H1 (cell line): ENCODE measurements around the gene B4GALNT1. TPM values are rescaled to one million over a fixed set of nuclear protein-coding genes. Genes with fewer than 3 reads are reported as not detected.

ENCODE experiments used
- CTCF ChIA-PET: fragments of 300-600 bp; sonication (Branson Sonifier 250); formaldehyde crosslinking; loops from one replicate; lab custom pipeline; 2021; ENCODE audit not compliant: partially characterized antibody; lab: Charles Lee
- POLR2A ChIA-PET: fragments of 300-600 bp; sonication (Branson Sonifier 250); formaldehyde crosslinking; loops from one replicate; lab custom pipeline; 2021; ENCODE audit warnings: inconsistent platforms; ENCODE audit not compliant: partially characterized antibody; lab: Charles Lee
- DNase-seq, 2 experiments: peaks; one replicate each; pipeline versions ENCODE4 v3.0.0 to v3.0.0-alpha.2; 2010 to 2022; ENCODE audit warnings: low spot score in 2 of 2, low read depth in 1 of 2, mixed read lengths in 1 of 2
- FAIRE-seq: peaks from 2 replicates; lab custom pipeline; 2011; peaks lifted over from hg19 to GRCh38; lab: Jason Lieb, UNC
- H2AFZ ChIP-seq: 2 replicates; pipeline ENCODE4 v1.8.1; 2012; ENCODE audit warnings: low read length, inconsistent platforms
- H2AK5ac ChIP-seq: 2 replicates; pipeline ENCODE4 v1.6.1; 2013; ENCODE audit warnings: low read depth, low read length
- H2BK120ac ChIP-seq: replicated peaks from 2 replicates; pipeline ENCODE3; 2013; ENCODE audit warnings: low read depth, low read length, inconsistent platforms
- H2BK12ac ChIP-seq: 2 replicates; pipeline ENCODE4 v1.6.1; 2013; ENCODE audit warnings: low read depth, low read length
- H2BK15ac ChIP-seq: 2 replicates; pipeline ENCODE4 v1.6.1; 2013; ENCODE audit warnings: low read length
- H2BK20ac ChIP-seq: 2 replicates; pipeline ENCODE4 v1.6.1; 2013; ENCODE audit warnings: low read length
- H2BK5ac ChIP-seq: 2 replicates; pipeline ENCODE4 v1.6.1; 2013; ENCODE audit warnings: low read depth, low read length
- H3K14ac ChIP-seq: 2 replicates; pipeline ENCODE4 v1.6.1; 2013; ENCODE audit warnings: inconsistent platforms; ENCODE audit not compliant: insufficient read length
- H3K18ac ChIP-seq: 2 replicates; pipeline ENCODE4 v1.6.1; 2013; ENCODE audit warnings: low read length; ENCODE audit errors: extremely low read depth
- H3K23ac ChIP-seq: 2 replicates; pipeline ENCODE4 v1.6.1; 2013; ENCODE audit warnings: inconsistent platforms; ENCODE audit not compliant: insufficient read length
- H3K23me2 ChIP-seq: 2 replicates; pipeline ENCODE4 v1.6.1; 2013; ENCODE audit warnings: low read depth, low read length
- H3K27ac ChIP-seq: 2 replicates; pipeline ENCODE4 v1.6.1; 2011; ENCODE audit warnings: low read depth, low read length, inconsistent platforms
- H3K27me3 ChIP-seq, 4 experiments: replicated peaks in 1 of 4; 1 replicate in 1 of 4; 2 replicates in 3 of 4; pipeline versions ENCODE4 v1.6.1 to v1.8.1; 2011 to 2013; ENCODE audit warnings: low read length in 3 of 4, mild to moderate bottlenecking in 3 of 4, inconsistent platforms in 2 of 4, mixed read lengths in 2 of 4, moderate library complexity in 1 of 4; ENCODE audit not compliant: control insufficient read depth in 3 of 4, insufficient read depth in 3 of 4; ENCODE audit errors: extremely low read depth in 1 of 4
- H3K36me3 ChIP-seq, 4 experiments: 2 replicates each; pipeline versions ENCODE4 v1.6.1 to v1.8.1; 2011 to 2013; ENCODE audit warnings: mild to moderate bottlenecking in 4 of 4, low read length in 3 of 4, moderate library complexity in 2 of 4, control low read depth in 1 of 4, inconsistent platforms in 1 of 4; ENCODE audit not compliant: insufficient read depth in 4 of 4, control insufficient read depth in 2 of 4
- H3K4ac ChIP-seq: replicated peaks from 2 replicates; pipeline ENCODE3; 2013; ENCODE audit warnings: low read length, low read depth, mixed read lengths, inconsistent platforms; ENCODE audit not compliant: insufficient read length
- H3K4me1 ChIP-seq, 4 experiments: replicated peaks in 1 of 4; 1 replicate in 1 of 4; 2 replicates in 3 of 4; pipeline versions ENCODE4 v1.6.1 to v1.8.1; 2011 to 2013; ENCODE audit warnings: low read length in 3 of 4, inconsistent platforms in 2 of 4, mixed read lengths in 1 of 4; ENCODE audit not compliant: insufficient read depth in 4 of 4, control insufficient read depth in 3 of 4
- H3K4me2 ChIP-seq, 2 experiments: 2 replicates each; pipeline versions ENCODE4 v1.6.1 to v1.8.1; 2011 to 2013; ENCODE audit warnings: low read depth in 2 of 2, low read length in 2 of 2, control low read depth in 1 of 2, inconsistent platforms in 1 of 2, mild to moderate bottlenecking in 1 of 2; ENCODE audit not compliant: insufficient read depth in 1 of 2
- H3K4me3 ChIP-seq, 4 experiments: fragments of 200-600, 300-600 bp in 1 of 4; sonication (generic), shearing (Covaris generic), sonication (Bioruptor Twin) in 1 of 4; 2 replicates each; pipeline versions ENCODE4 v1.5.1 to v1.8.1; 2011 to 2016; ENCODE audit warnings: low read length in 4 of 4, low read depth in 3 of 4, control low read depth in 2 of 4, inconsistent platforms in 2 of 4, mild to moderate bottlenecking in 2 of 4, mixed read lengths in 1 of 4, moderate library complexity in 1 of 4; ENCODE audit not compliant: insufficient read depth in 2 of 4; ENCODE audit errors: extremely low read depth in 1 of 4
- H3K56ac ChIP-seq: replicated peaks from 2 replicates; pipeline ENCODE3; 2013; ENCODE audit warnings: low read depth, mild to moderate bottlenecking, mixed read lengths, low read length, inconsistent platforms; ENCODE audit not compliant: insufficient read length
- H3K79me1 ChIP-seq: 2 replicates; pipeline ENCODE4 v1.6.1; 2013; ENCODE audit warnings: low read depth, low read length, control low read depth
- H3K79me2 ChIP-seq, 2 experiments: 2 replicates each; pipeline versions ENCODE4 v1.6.1 to v1.8.1; 2012 to 2013; ENCODE audit warnings: low read length in 2 of 2, mild to moderate bottlenecking in 2 of 2, inconsistent platforms in 1 of 2; ENCODE audit not compliant: insufficient read depth in 2 of 2, control insufficient read depth in 1 of 2
- H3K9ac ChIP-seq, 4 experiments: replicated peaks in 1 of 4; 1 replicate in 1 of 4; 2 replicates in 3 of 4; pipeline versions ENCODE4 v1.6.1 to v1.8.1; 2011 to 2013; ENCODE audit warnings: low read depth in 3 of 4, low read length in 3 of 4, control low read depth in 2 of 4, mild to moderate bottlenecking in 2 of 4, moderate library complexity in 2 of 4, inconsistent platforms in 1 of 4; ENCODE audit errors: extremely low read depth in 1 of 4
- H3K9me3 ChIP-seq, 2 experiments: 2 replicates each; pipeline versions ENCODE4 v1.6.1 to v1.8.1; 2012 to 2013; ENCODE audit warnings: mild to moderate bottlenecking in 2 of 2, moderate library complexity in 2 of 2, control low read depth in 1 of 2, inconsistent platforms in 1 of 2, low read depth in 1 of 2, low read length in 1 of 2, mixed read lengths in 1 of 2; ENCODE audit not compliant: insufficient read depth in 2 of 2
- H4K20me1 ChIP-seq, 2 experiments: replicated peaks in 1 of 2; 2 replicates each; pipeline versions ENCODE3 to v1.8.1; 2011 to 2013; ENCODE audit warnings: inconsistent platforms in 2 of 2, low read length in 2 of 2, mild to moderate bottlenecking in 1 of 2; ENCODE audit not compliant: insufficient read depth in 2 of 2, control insufficient read depth in 1 of 2
- H4K5ac ChIP-seq: 2 replicates; pipeline ENCODE4 v1.6.1; 2013; ENCODE audit warnings: low read length, low read depth, mixed read lengths, inconsistent platforms; ENCODE audit not compliant: insufficient read length
- H4K8ac ChIP-seq: 2 replicates; pipeline ENCODE4 v1.8.0; 2013; ENCODE audit warnings: mild to moderate bottlenecking, moderate library complexity, low read length, inconsistent platforms; ENCODE audit not compliant: insufficient read depth; ENCODE audit errors: extremely low read depth
- H4K91ac ChIP-seq: replicated peaks from 2 replicates; pipeline ENCODE3; 2013; ENCODE audit warnings: low read length, mixed read lengths, inconsistent platforms; ENCODE audit not compliant: insufficient read length
- ATF3 ChIP-seq: IDR thresholded peaks from 2 replicates; pipeline ENCODE4 v1.6.1; 2011; ENCODE audit warnings: low read depth, mild to moderate bottlenecking, low read length; ENCODE audit not compliant: insufficient read depth
- CTBP2 ChIP-seq: IDR thresholded peaks from 2 replicates; pipeline ENCODE4 v1.7.0; 2011; ENCODE audit warnings: borderline replicate concordance, mild to moderate bottlenecking, moderate library complexity, mixed read lengths, low read length; ENCODE audit not compliant: insufficient read depth, insufficient read length
- EP300 ChIP-seq, 2 experiments: IDR thresholded peaks; 1 replicate in 1 of 2; 2 replicates in 1 of 2; pipeline ENCODE4 v1.6.1; 2011 to 2012; ENCODE audit warnings: low read depth in 2 of 2, low read length in 2 of 2, mild to moderate bottlenecking in 2 of 2, borderline replicate concordance in 1 of 2, inconsistent platforms in 1 of 2, moderate library complexity in 1 of 2
- FOSL1 ChIP-seq: IDR thresholded peaks from 2 replicates; pipeline ENCODE4 v1.6.1; 2011; ENCODE audit warnings: mild to moderate bottlenecking, low read depth, low read length, moderate library complexity; ENCODE audit not compliant: insufficient read depth
- HDAC6 ChIP-seq: IDR thresholded peaks from one replicate; pipeline ENCODE4 v1.7.1; 2012; ENCODE audit warnings: low read depth, mild to moderate bottlenecking, inconsistent platforms, low read length, moderate library complexity
- PHF8 ChIP-seq: fragments of 200-600 bp; sonication (generic); conservative IDR thresholded peaks from 2 replicates; pipeline ENCODE4 v1.7.1; 2012; ENCODE audit warnings: low read depth, mild to moderate bottlenecking, inconsistent platforms, low read length, moderate library complexity
- POU5F1 ChIP-seq: IDR thresholded peaks from 2 replicates; pipeline ENCODE4 v1.6.1; 2011; ENCODE audit warnings: low read depth, mild to moderate bottlenecking, low read length, moderate library complexity
- SP4 ChIP-seq: IDR thresholded peaks from 2 replicates; pipeline ENCODE4 v1.6.1; 2012; ENCODE audit warnings: low read length, inconsistent platforms
- TBP ChIP-seq: IDR thresholded peaks from 2 replicates; pipeline ENCODE4 v1.6.1; 2011; ENCODE audit warnings: low read depth, low read length, improper control_type of control experiment
- TEAD4 ChIP-seq: IDR thresholded peaks from 2 replicates; pipeline ENCODE4 v1.6.1; 2012; ENCODE audit warnings: low read depth, low read length, inconsistent platforms, mixed read lengths
- WGBS, 2 experiments: shearing (Covaris generic) in 1 of 2; methylation state at CpG; one replicate each; pipeline versions ENCODE4 v1.1.6 to v1.1.7; 2013 to 2015; ENCODE audit warnings: low lambda C conversion rate in 2 of 2, mixed read lengths in 2 of 2, inconsistent platforms in 1 of 2, low coverage in 1 of 2, missing lambda C conversion rate in 1 of 2; ENCODE audit not compliant: insufficient replicate concordance in 2 of 2, insufficient coverage in 1 of 2, insufficient read length in 1 of 2; ENCODE audit errors: extremely low coverage in 1 of 2, missing lambda C conversion rate in 1 of 2; 5-methylcytosine and 5-hydroxymethylcytosine counted together
- polyA plus RNA-seq, 7 experiments: library from polyadenylated mRNA; depleted of rRNA in 3 of 7; stranded (reverse) in 5 of 7; unstranded in 2 of 7; fragments of >200 nt in 5 of 7; fragments of 200-250 nt in 2 of 7; gene quantifications; 1 replicate in 5 of 7; 2 replicates in 1 of 7; 4 replicates in 1 of 7; pipeline versions ENCODE4 v1.2.1 to v1.2.3, GENCODE V29; 2011 to 2013; ENCODE audit warnings: missing spikeins in 2 of 7, mixed read lengths in 2 of 7
- total RNA-seq: library from RNA; stranded (reverse); fragmentation: NEBNext Ultra II Directional; extraction: Animal tissue kit (Norgen Biotek cat#: 25700); gene quantifications from 2 replicates; pipeline ENCODE4 v1.2.1, GENCODE V29; 2021
- TF ChIP-seq, protein P1 (sequence below): IDR thresholded peaks from 2 replicates; pipeline ENCODE4 v1.6.1; 2012; ENCODE audit warnings: inconsistent platforms

Gene B4GALNT1
- total and polyA plus RNA-seq, 2 of the 8 experiments (the other 6 are each of a cell fraction or from before 2014, with no cell fraction given): 1.5 to 2.3 TPM

DNA sequence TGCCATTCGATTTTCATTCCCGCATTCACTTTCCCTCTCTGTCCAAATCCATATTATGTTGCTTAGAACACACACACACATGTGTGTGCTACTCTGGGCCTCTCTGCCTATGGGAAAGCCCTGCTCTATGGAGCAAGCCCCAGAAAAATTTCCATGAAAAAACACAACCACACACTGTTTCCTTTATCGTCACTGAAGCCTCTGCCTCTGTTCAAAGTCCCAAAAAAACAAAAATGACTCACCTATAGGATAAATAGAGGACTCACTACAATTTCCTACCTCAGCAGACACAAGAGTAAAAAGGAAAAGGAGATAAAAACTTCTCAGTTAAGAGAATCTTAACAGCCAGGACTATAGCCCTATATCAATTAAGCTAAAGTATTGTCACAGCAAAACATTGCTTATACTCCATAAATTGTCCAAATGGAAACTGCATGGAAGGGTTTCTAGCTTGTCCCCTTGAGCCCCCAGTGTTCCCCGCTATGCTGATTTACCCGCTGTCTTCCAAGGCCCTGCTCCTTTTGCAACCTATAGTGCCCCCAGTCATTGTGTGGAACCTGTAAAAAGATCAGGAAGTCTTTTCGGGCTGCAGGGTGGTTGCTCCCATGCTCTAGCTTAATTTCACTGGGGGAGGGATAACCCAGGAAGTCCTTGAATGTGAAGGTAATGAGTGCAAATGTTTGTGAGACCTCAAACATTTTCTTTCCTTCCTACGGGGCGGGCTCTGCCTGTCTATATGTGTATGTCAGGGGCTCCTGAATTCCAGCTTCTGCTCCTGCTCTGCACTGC is 53.1 kb downstream of the B4GALNT1 start:
- H2BK12ac ChIP-seq: no peak overlapping the region
- no peak overlapping the region for H4K5ac ChIP-seq
- CTCF ChIA-PET: interaction anchor here (0.9 to 7.8 kb wide), 4 partner anchors 44 to 203 kb away, joined by 3 to 201 read pairs (median 74); partner anchors contain the start of genes B4GALNT1 and TSFM
- H2BK20ac ChIP-seq: no peak overlapping the region
- H3K27me3 ChIP-seq: no peaks in the 10 kb centered on the region
- H2AFZ ChIP-seq: no peak overlapping the region
- DNase-seq (no peak), FAIRE-seq (no peak)
- H3K23me2 ChIP-seq: no peaks in the 10 kb centered on the region
- H2BK15ac ChIP-seq: no peak overlapping the region
- no peak overlapping the region for H3K18ac ChIP-seq
- H4K20me1 ChIP-seq: peaks cover 4 to 10% of the 10 kb centered on the region in 2 experiments
- H3K4ac ChIP-seq: no peak overlapping the region
- no peak overlapping the region for H2BK120ac ChIP-seq
- H3K79me1 ChIP-seq: no peaks in the 10 kb centered on the region
- 94% methylated on average over 8 of the region's 8 CpGs; no CpG with 5 or more reads in 1 of the 2 experiments for WGBS, 2 experiments
- H2AK5ac ChIP-seq: no peak overlapping the region
- H3K27ac ChIP-seq: no peak overlapping the region
- POLR2A ChIA-PET: interaction anchor here (0.8 to 2.1 kb wide), 2 partner anchors 34 to 63 kb away, joined by 3 to 6 read pairs; no protein-coding TSS in a partner anchor
- H3K4me2 ChIP-seq: no peak overlapping the region
- H3K9me3 ChIP-seq: no peaks in the 10 kb centered on the region
- no peak overlapping the region for H4K91ac ChIP-seq
- H3K56ac ChIP-seq: no peak overlapping the region
- H3K9ac ChIP-seq: no peak overlapping the region
- no peak overlapping the region for H3K23ac ChIP-seq
- peaks cover 20 to 66% (median 44%) of the 10 kb centered on the region in 4 experiments for H3K36me3 ChIP-seq
- no peaks in the 10 kb centered on the region for H3K79me2 ChIP-seq
- H2BK5ac ChIP-seq: no peak overlapping the region
- H3K4me3 ChIP-seq: no peak overlapping the region
- H4K8ac ChIP-seq: no peak overlapping the region
- no peak overlapping the region for H3K14ac ChIP-seq
- H3K4me1 ChIP-seq: no peaks in the 10 kb centered on the region
- TF ChIP-seq SP4 (no peak), EP300 (IDR thresholded peaks at IDR 0.05; ENCODE audit: borderline replicate concordance in 1 of 2, low read depth in 2 of 2, low read length in 2 of 2) (no peak), TEAD4 (no peak), PHF8 (no peak), POU5F1 (no peak), TBP (no peak), HDAC6 (no peak), FOSL1 (no peak), ATF3 (no peak), CTBP2 (no peak)
- TF ChIP-seq, protein P1, sequence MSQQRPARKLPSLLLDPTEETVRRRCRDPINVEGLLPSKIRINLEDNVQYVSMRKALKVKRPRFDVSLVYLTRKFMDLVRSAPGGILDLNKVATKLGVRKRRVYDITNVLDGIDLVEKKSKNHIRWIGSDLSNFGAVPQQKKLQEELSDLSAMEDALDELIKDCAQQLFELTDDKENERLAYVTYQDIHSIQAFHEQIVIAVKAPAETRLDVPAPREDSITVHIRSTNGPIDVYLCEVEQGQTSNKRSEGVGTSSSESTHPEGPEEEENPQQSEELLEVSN: no peak
